ENCODE measurements around the gene NXPH1.

NXPH1 gene

GRCh38 chr7:8422177-8422576 is 11.2 kb upstream of the NXPH1 start:
- FAIRE-seq, result no peak
- no peak for TF ChIP-seq POLR2A (IDR thresholded peaks at IDR 0.05; ENCODE audit: low read depth, low read length)
- DNase-seq (ENCODE audit: insufficient read length, low spot score), result no peak

- no peak for TF ChIP-seq POLR2A (IDR thresholded peaks at IDR 0.05; ENCODE audit: low read depth, low read length)
- FAIRE-seq, result peak; percentile 6
- DNase-seq (ENCODE audit: insufficient read length, low spot score), result no peak
Observed at GRCh38 chr7:8423057-8423456, 10.4 kb upstream of the NXPH1 start.

GRCh38 chr7:8425223-8425622 is 8.2 kb upstream of the NXPH1 start:
- no peak for DNase-seq (ENCODE audit: insufficient read length, low spot score)
- no peak for FAIRE-seq
- no peak for TF ChIP-seq POLR2A (IDR thresholded peaks at IDR 0.05; ENCODE audit: low read depth, low read length)

GRCh38 chr7:8430643-8431042 is 2.8 kb upstream of the NXPH1 start:
- TF ChIP-seq POLR2A (IDR thresholded peaks at IDR 0.05; ENCODE audit: low read depth, low read length), result no peak
- DNase-seq (ENCODE audit: insufficient read length, low spot score) (no peak), FAIRE-seq (no peak)

- DNase-seq (ENCODE audit: insufficient read length, low spot score) (no peak), FAIRE-seq (no peak)
- no peak for TF ChIP-seq POLR2A (IDR thresholded peaks at IDR 0.05; ENCODE audit: low read depth, low read length)
Observed at GRCh38 chr7:8434290-8435002, 1.0 kb downstream of the NXPH1 start.

GRCh38 chr7:8435095-8435494 is 1.7 kb downstream of the NXPH1 start:
- FAIRE-seq (no peak), DNase-seq (ENCODE audit: insufficient read length, low spot score) (no peak)
- no peak for TF ChIP-seq POLR2A (IDR thresholded peaks at IDR 0.05; ENCODE audit: low read depth, low read length)

GRCh38 chr7:8435590-8436545 is 2.5 kb downstream of the NXPH1 start:
- FAIRE-seq (no peak), DNase-seq (ENCODE audit: insufficient read length, low spot score) (no peak)
- TF ChIP-seq POLR2A (IDR thresholded peaks at IDR 0.05; ENCODE audit: low read depth, low read length), result no peak

- TF ChIP-seq POLR2A (IDR thresholded peaks at IDR 0.05; ENCODE audit: low read depth, low read length), result no peak
- FAIRE-seq, result peak; percentile 27
- peak; percentile 94 for DNase-seq (ENCODE audit: insufficient read length, low spot score)
Observed at GRCh38 chr7:8436965-8437364, 3.6 kb downstream of the NXPH1 start.

- DNase-seq (ENCODE audit: insufficient read length, low spot score) (no peak), FAIRE-seq (no peak)
- TF ChIP-seq POLR2A (IDR thresholded peaks at IDR 0.05; ENCODE audit: low read depth, low read length), result no peak
Observed at GRCh38 chr7:8437606-8438005, 4.2 kb downstream of the NXPH1 start.

GRCh38 chr7:8440670-8441069 is 7.3 kb downstream of the NXPH1 start:
- DNase-seq (ENCODE audit: insufficient read length, low spot score), result no peak
- no peak for TF ChIP-seq POLR2A (IDR thresholded peaks at IDR 0.05; ENCODE audit: low read depth, low read length)
- FAIRE-seq, result no peak

GRCh38 chr7:8441106-8441965 is 7.9 kb downstream of the NXPH1 start:
- no peak for TF ChIP-seq POLR2A (IDR thresholded peaks at IDR 0.05; ENCODE audit: low read depth, low read length)
- DNase-seq (ENCODE audit: insufficient read length, low spot score), result no peak
- FAIRE-seq, result no peak

GRCh38 chr7:8442051-8442813 is 8.8 kb downstream of the NXPH1 start:
- DNase-seq (ENCODE audit: insufficient read length, low spot score) (no peak), FAIRE-seq (no peak)
- no peak for TF ChIP-seq POLR2A (IDR thresholded peaks at IDR 0.05; ENCODE audit: low read depth, low read length)

GRCh38 chr7:8442814-8443304 is 9.4 kb downstream of the NXPH1 start:
- no peak for DNase-seq (ENCODE audit: insufficient read length, low spot score)
- no peak for FAIRE-seq
- no peak for TF ChIP-seq POLR2A (IDR thresholded peaks at IDR 0.05; ENCODE audit: low read depth, low read length)

All from H54 (cell line).